GM13976 (cell line): ENCODE results near the gene EIF3L.

Source experiments
- DNase-seq: peaks from one replicate; pipeline ENCODE4 v3.0.0; 2012; ENCODE audit warnings: low spot score
- CTCF ChIP-seq: IDR thresholded peaks from 2 replicates; pipeline ENCODE4 v1.5.1; 2012; ENCODE audit warnings: borderline replicate concordance, mild to moderate bottlenecking; ENCODE audit not compliant: insufficient read depth; ENCODE audit errors: extremely low read depth, missing control alignments, control extremely low read depth
- in situ Hi-C: fragments of 300-500 bp; cut with MboI; formaldehyde crosslinking; loops from one replicate; pipeline ENCODE4 v1.12.0; 2022; ENCODE audit warnings: low sequenced_read_pairs, mixed read lengths, inconsistent platforms; ENCODE audit not compliant: unreplicated experiment

The EIF3L gene

GRCh38 chr22:37923927-37924326 lies 74.7 kb downstream of the EIF3L start:
- no peak for DNase-seq
- in situ Hi-C loops = no loop called here
- no peak for TF ChIP-seq CTCF

- DNase-seq = no peak
- in situ Hi-C loops = no loop called here
- TF ChIP-seq CTCF = no peak
These were observed 75.3 kb downstream of the EIF3L start for GRCh38 chr22:37924386-37925065.

- in situ Hi-C loops = no loop called here
- no peak for TF ChIP-seq CTCF
- DNase-seq = no peak
These were observed 76.1 kb downstream of the EIF3L start for GRCh38 chr22:37925330-37925729.

- in situ Hi-C loops = no loop called here
- no peak for TF ChIP-seq CTCF
- DNase-seq = no peak
These were observed 76.5 kb downstream of the EIF3L start for GRCh38 chr22:37925767-37926166.

- no peak for TF ChIP-seq CTCF
- in situ Hi-C loops = no loop called here
- DNase-seq = no peak
These were observed 77.1 kb downstream of the EIF3L start for GRCh38 chr22:37926358-37926757.

GRCh38 chr22:37926771-37927636 lies 77.8 kb downstream of the EIF3L start:
- in situ Hi-C loops = no loop called here
- no peak for DNase-seq
- TF ChIP-seq CTCF = no peak

- in situ Hi-C loops = no loop called here
- no peak for DNase-seq
- no peak for TF ChIP-seq CTCF
These were observed 78.4 kb downstream of the EIF3L start for GRCh38 chr22:37927637-37927936.
